ENCODE results near the gene CA5A. TPM values are rescaled to one million over a fixed set of nuclear protein-coding genes. Genes with fewer than 3 reads are reported as not detected.

Gene CA5A
- total and polyA plus RNA-seq, 9 of the 15 experiments (the other 6 are each of a cell fraction or from before 2014, with no cell fraction given): not detected

DNA sequence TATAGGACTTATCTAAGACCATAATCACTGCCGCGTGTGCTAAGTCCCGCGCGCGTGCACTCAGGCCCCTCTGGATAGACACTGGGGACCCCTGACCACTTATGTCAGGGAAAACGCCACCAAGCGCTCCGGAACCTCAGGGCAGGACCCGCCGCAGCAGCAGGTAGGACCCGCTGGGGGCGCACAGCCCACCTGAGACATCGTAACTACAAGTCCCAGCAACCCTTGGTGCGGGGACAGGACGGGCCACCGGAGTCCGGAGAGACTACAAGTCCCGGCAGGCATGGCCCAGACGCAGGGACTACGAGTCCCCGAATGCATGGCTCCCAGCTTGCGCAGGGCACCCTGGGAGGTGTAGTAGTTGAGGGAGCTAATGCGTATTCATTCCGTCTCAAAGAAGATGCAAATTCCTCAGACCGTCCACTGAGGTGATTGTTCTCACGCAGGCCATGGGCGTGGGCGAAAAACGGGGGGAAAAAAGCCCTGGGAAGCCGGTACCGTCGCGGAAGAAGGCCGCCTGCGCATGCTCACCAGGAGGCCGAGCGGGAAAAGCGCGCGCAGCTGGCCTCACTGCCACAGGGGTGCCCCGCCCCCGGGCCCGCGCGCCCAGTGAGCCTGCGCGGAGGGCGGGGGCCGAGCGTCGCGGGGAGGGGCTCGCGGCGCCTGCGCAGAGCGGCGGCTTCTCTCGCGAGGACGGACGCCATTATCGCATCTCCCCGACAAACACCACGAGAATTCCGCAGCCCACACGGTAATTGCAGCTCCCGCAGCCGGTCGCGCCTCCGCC, 14.6 kb upstream of the CA5A start, which contains the start of gene BANP (continued):
- TF ChIP-seq, protein P1, sequence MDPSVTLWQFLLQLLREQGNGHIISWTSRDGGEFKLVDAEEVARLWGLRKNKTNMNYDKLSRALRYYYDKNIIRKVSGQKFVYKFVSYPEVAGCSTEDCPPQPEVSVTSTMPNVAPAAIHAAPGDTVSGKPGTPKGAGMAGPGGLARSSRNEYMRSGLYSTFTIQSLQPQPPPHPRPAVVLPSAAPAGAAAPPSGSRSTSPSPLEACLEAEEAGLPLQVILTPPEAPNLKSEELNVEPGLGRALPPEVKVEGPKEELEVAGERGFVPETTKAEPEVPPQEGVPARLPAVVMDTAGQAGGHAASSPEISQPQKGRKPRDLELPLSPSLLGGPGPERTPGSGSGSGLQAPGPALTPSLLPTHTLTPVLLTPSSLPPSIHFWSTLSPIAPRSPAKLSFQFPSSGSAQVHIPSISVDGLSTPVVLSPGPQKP (CRISPR knock-in tag; IDR thresholded peaks at IDR 0.05): no peak
- TF ChIP-seq MXI1 (IDR thresholded peaks at IDR 0.05; ENCODE audit: low read depth, low read length) (peak; percentile 48; the same call in 1 of the 2 replicates), ZNF583 (CRISPR knock-in tag; IDR thresholded peaks at IDR 0.05) (peak; percentile 90), VEZF1 (CRISPR knock-in tag; IDR thresholded peaks at IDR 0.05) (peak; percentile 99), LEF1 (IDR thresholded peaks at IDR 0.05) (no peak), E2F3 (CRISPR knock-in tag; IDR thresholded peaks at IDR 0.05) (peak; percentile 97), PTTG1 (tag; IDR thresholded peaks at IDR 0.05; ENCODE audit: low read depth) (no peak), PHF8 (IDR thresholded peaks at IDR 0.05; ENCODE audit: borderline replicate concordance, low read length) (peak; percentile 72), NUFIP1 (IDR thresholded peaks at IDR 0.05; ENCODE audit: partially characterized antibody) (no peak), MAFK (IDR thresholded peaks at IDR 0.05; ENCODE audit: low read length) (peak; percentile 16; the same call in 1 of the 2 replicates), RBM22 (IDR thresholded peaks at IDR 0.05; ENCODE audit: low read depth, low read length, poor library complexity, severe bottlenecking) (peak; percentile 63), SREBF1 (IDR thresholded peaks at IDR 0.05; ENCODE audit: borderline replicate concordance, low read depth, low read length) (peak; percentile 68; the same call in 1 of the 2 replicates), ZNF436 (CRISPR knock-in tag; IDR thresholded peaks at IDR 0.05) (no peak), ADNP (tag; IDR thresholded peaks at IDR 0.05) (no peak), ZNF124 (CRISPR knock-in tag; IDR thresholded peaks at IDR 0.05) (no peak), ZBTB11 (CRISPR knock-in tag; IDR thresholded peaks at IDR 0.05) (peak; percentile 93 to 99 (median 98))
- TF ChIP-seq, protein P2, sequence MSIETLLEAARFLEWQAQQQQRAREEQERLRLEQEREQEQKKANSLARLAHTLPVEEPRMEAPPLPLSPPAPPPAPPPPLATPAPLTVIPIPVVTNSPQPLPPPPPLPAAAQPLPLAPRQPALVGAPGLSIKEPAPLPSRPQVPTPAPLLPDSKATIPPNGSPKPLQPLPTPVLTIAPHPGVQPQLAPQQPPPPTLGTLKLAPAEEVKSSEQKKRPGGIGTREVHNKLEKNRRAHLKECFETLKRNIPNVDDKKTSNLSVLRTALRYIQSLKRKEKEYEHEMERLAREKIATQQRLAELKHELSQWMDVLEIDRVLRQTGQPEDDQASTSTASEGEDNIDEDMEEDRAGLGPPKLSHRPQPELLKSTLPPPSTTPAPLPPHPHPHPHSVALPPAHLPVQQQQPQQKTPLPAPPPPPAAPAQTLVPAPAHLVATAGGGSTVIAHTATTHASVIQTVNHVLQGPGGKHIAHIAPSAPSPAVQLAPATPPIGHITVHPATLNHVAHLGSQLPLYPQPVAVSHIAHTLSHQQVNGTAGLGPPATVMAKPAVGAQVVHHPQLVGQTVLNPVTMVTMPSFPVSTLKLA (conservative IDR thresholded peaks at IDR 0.05): peak; percentile 61 to 84

All from K562 (cell line).